HG03565 (cell line): ENCODE measurements around the gene ULBP2.
"Not testable (repeated sequence)": the region's sequence is repeated elsewhere in the genome, so short reads cannot be mapped to it uniquely, and the experiment has no call there.

Source experiments
- ATAC-seq: cut with Tn5 transposase; IDR thresholded peaks from one replicate; pipeline ENCODE4 v1.9.1; 2021; ENCODE audit warnings: mild to moderate bottlenecking, moderate library complexity; ENCODE audit not compliant: unreplicated experiment

ULBP2 gene

DNA sequence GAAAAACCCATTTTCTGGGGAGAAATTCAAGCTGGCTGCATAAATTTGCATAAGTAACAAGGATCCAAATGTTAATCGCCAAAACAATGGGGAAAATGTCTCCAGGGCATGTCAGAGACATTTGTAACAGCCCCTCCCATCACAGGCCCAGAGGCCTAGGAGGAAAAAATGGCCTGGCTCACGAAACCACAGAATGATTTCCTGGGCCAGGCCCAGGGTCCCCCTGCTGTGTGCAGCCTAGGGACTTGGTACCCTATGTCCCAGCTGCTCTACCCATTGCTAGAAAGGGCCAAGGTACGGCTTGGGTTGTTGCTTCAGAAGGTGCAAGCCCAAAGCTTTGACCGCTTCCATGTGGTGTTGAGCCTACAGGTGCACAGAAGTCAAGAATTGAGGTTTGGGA is 33.3 kb upstream of the ULBP2 start:
- ATAC-seq = not testable (repeated sequence)

DNA sequence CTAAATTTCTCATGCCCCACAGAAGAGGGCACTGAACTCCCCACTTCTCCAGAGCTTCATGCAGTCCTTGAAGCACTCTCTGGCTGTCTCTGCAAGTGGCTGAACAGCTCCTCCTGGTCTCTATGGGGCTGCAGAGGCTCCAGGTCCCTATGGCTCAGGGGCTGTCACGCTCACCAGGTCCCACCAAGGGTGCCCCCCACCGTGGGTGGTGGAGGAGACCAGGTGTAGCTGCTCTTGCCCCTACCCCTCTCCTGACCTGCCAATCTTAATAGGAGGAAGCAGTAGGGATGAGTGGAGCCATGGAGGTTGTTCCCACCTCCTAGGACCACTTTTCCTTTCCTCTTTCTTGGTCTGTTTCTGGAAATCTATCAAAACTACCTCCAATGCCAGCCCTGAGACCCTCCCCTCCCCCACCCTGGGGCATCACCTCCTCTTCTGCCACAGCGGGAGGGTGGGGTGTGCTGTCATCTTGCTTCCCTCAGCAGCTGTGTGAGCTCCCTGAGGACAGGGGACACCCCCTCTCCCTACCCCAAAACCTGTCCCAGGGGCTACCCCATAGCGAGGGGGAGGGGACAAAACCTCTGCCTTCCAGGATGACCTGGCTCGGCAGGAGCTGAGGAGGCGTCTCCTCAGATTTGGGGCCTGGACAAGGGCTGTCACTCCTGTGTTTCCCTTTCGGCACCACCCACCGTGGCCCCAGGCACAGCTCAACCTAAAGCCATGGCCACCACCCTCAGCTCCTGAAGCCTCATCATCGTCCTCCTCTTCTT is 31.9 kb upstream of the ULBP2 start:
- no peak for ATAC-seq

DNA sequence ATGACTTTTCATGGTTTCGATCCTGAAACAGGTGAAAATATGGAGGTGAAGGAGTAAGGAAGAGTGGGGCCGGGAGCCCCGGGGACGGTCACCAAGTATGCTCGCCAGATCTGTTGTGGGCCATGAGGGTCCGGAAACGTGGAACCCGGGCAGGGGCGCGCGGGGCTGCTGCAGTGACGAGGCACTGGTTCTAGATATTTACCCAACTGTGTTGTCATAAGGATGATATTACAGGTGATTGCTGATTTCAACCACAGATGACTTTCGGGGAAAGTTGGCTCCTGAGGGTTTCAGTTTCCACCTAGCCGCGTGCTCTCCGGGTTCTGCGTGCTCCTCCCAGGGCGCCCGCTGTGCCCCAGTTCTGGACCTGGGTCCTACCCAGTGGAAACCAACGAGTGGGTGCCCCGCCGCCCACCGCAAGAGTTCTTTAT is 31.1 kb upstream of the ULBP2 start:
- no peak for ATAC-seq

DNA sequence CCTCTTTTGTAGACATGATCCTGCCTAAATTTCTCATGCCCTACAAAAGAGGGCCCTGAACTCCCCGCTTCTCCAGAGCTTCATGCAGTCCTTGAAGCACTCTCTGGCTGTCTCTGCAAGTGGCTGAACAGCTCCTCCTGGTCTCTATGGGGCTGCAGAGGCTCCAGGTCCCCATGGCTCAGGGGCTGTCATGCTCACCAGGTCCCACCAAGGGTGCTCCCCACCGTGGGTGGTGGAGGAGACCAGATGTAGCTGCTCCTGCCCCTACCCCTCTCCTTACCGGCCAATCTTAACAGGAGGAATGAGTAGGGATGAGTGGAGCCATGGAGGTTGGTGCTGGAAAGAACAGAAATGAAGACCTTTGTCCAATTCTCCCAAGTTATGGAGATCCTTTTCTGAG is 29.1 kb upstream of the ULBP2 start:
- ATAC-seq = not testable (repeated sequence)

DNA sequence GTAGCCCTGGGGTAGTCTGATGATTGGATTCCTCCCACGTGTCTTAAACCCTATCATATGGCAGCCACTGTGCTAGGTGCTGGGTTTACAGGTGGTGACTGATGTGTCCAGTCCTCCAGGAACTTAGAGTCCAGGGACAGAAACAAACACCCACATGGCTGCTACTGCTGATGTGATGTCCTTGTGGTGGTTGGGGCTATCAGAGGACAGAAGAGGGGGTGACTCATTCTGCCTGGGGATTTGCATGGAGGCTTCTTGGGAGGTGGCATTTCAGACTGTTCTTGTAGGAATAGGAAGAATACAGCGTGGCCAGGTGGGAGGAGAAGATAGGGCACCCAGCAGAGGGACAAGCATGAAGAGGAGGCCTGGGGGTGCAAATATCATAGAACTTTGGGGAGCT is 28.7 kb upstream of the ULBP2 start:
- no peak for ATAC-seq

DNA sequence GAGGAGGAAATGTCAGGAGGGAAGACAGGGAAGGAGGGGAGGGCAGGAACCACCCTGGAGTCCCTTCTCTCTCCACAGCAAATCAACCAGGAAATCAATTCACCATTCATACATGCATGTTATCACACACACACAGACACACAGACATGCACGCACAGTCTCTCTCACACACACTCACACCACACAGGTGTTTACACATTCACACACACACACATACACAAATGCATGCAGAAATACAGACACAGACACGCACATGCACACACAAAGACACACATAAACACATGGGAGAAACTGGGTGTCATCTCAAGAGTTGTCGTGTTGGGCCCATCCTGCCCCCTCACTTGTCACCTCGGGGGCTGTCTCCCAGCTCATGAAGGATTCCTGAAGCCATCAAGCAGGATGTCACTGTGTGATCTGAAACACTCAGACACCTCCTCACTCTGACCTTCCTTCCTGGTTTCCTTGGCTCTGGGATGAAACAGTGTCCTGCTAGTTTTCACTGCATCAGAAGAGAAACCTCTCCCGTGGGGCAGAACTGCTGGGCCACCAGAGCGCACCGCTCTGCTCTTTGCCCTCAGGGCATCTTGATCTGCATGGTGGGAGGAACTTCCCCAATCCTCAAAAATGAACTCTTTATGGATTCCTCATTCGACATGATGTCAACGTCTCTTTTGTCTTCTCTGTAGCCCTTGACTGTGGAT is 28.1 kb upstream of the ULBP2 start:
- no peak for ATAC-seq

DNA sequence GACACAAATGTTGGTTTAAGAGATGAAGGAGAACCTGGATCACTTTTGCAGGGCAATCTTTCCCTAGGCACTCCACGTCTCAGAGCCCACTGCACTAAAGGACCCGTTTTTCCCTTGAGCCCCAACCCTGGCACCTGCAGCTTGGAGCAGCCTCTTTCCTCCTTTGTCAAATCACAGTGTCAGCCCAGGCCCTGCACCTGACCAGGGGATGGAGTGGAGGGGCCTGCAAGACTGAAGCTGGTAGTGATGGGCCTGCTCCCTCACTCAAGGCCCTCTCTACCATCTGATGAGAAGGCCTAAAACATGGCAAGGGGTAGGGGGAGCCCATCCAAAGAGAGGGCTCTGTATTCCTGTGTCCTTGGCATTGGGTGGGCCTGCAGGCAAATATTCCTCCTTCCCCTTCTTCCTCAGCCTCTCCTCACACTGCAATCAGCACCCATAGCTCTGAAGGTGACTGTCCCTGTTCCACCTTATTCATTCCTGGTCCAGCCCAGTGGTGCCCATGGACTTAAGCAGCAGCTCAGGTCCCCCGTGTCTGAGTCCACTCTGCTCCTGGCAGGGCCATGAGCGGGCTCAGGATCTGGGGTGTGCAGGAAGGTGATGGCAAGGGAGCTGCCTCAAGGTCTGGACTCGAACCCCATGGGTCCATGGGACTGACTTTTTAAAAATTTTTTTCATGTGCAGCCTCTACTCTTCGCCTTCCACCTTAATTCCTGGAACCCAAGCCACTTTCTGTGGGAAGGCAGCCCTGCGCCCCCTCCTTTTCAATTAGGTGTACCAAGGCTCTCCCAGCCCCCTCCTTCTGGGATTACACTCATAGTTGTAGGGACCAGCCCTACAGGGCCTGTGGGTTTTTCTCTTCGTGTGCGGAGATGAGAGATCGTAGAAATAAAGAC is 25.6 kb upstream of the ULBP2 start:
- ATAC-seq = no peak

DNA sequence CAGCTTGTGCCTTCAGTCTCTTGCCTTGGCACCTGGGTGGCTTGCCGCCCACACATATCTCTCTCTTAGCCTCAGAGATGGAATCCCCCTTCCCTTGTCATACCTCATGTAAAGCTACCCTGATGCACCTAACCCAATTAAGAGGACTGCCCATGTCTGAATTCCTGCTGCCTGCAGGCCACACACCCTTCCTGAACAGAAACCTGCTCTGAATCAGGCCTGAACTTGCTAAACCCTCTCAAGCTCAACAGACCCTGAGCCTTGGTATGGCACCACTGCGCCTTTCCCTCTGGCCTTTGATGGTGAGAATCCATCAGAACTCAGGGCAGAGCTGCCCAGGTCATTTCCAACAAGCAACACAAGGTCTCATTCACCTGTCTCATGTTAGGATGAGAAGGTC is 24.1 kb upstream of the ULBP2 start:
- no peak for ATAC-seq

DNA sequence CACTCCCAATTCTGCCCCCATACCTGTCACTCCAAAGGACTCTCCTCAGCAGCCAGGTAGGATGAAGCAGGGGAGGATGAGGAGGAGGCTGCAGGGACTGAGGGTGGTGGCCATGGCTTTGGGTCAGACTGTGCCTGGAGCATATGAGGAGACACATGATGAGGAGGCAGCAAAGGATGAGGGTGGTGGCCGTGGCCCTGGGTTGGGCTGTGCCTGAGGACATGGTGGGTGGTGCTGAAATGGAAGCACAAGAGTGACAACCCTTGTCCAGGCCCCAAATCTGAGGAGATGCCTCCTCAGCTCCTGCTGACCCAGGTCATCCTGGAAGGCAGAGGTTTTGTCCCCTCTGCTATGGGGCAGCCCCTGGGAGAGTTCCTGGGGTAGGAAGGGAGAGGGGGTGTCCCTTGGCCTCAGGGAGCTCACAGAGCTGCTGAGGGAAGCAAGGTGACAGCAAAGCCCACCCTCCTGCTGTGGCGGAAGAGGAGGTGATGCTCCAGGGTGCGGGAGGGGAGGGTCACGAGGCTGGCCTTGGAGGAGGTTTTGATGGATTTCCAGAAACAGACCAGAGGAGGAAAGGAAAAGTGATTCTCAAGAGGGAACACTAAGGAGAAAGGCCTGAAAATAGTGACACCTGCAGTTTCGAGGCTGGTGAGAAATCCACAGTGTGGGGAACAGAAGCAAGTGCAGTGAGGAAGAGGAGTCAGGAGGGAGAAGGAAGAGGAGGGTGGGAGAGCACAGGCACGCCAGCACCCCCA is 23.5 kb upstream of the ULBP2 start:
- no peak for ATAC-seq

DNA sequence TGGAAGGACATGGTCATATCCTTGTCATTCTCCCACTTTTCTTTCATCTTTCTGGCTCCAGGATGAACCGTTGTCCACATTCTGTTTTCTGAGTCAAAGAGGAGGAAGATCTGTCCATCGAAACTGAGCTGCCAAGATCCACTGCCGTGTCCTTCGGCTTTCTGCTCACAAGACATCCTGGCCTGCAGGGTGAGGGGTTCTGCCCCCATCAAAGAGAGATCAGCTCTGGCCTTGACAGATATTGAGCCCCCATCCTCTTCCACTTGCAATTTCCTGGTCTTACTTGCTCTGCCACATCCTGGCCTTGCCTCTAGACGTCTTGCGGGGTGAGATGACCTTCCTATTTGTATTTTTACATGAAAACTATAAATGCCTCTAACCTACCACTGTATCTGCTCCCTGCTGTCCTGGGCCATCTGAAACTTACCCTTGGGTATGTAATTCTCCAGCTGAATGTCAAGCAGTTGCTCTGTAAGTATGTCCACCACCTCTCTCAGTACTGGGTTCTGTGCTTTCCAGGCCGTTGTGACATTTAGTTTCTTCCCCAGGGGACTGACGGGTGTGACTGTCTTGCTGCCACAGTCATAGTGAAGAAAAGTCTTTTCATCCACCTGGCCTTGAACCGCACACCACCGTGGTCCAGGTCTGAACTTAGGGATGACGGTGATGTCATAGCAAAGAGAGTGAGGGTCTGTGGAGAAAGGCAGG is 22.5 kb upstream of the ULBP2 start:
- ATAC-seq = not testable (repeated sequence)

DNA sequence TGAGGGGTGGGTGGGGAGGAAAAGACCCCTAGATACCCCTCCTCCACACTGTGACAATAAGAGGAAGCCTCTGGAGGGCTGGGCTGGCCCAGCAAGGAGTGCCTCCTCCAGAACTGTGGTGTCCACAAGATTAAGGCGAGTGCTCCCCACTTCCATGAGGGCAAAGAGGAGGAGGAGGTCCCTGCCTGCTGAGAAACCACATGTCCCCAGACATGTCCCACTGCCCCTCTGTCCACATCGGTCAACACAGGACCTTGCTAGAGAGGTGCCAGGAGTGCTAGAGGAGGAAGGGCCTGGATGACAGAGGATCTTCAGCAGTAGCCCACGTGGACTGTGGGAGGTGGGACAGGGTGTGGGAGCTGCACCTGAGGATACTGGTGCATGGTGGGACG is 22.0 kb upstream of the ULBP2 start:
- no peak for ATAC-seq

DNA sequence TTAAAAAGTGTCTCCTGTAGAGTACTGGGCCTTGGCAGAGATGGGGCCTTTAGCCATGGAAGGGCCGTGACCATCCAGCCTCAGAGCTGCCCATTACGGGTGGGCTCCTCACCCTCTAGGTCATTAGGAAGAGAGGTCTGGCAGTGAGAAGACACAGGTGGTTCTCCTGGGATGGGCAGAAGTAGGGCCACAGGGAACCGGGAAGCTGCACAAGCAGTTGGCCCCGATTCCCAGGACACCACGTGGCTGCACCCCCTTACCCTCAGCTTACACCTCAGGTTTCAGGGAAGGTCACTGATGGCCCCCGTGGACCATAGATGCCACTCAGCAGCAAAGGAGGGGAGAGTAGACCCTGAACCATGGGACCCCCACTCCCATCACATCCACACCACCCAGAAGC is 20.5 kb upstream of the ULBP2 start:
- ATAC-seq = no peak

DNA sequence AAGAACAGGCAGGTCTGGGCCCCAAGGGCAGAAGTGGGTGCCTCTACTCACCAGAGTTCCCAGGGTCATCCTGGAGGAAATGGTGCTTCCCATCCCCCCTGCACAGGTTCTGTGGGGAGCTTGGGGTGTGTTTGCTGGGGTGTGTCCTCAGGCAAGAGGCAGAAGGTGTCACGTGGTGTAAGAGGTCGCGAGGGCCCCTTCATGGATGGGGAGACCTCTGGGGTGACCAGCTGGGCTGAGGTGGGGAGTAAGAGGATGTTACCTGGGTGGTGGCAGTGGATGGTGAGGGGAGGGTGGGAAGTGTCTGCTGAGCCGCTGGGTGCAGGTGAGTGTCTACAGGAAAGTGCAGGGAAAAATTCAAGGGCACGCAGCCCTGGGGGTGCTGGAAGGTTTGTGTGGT is 19.7 kb upstream of the ULBP2 start:
- not testable (repeated sequence) for ATAC-seq

DNA sequence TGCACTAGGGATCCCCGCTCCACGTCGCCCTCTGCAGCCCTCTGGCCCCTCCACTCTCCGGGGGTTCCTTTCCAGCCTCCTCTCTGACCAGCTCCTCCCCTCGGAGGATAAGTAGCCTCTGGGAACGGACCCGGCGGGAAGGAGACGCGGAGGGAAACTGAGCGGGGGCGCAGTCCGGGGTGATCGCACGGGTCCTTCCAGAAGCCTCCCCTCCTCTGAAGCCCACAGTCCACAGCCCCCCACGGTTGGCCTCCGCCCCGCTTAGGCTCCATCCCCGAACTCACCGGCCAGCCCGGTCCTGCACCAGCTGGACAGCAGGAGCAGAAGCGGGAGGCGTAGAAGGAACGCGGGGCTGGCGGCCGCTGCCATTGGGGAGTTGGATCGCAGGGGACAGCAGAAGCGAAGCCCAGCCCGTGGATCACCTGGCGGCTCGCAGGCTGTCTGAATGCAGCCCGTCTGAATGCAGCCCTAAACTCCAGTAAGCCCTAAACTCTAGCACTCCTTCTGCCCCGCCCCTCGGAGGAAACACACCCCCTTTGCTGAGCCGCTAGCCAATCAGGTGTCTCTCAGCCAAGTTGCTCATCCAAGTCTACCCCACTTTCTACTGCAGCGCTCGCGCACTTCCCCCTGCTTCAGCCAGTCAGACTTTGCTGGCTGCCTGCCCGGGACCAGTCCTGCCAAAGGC is 19.0 kb upstream of the ULBP2 start, which contains the start of gene RAET1G:
TSS of gene RAET1G (minus strand) at position 480 of the 685 bp plus-strand sequence. CDS start at position 369, 111 bp downstream.
- ATAC-seq = no peak

DNA sequence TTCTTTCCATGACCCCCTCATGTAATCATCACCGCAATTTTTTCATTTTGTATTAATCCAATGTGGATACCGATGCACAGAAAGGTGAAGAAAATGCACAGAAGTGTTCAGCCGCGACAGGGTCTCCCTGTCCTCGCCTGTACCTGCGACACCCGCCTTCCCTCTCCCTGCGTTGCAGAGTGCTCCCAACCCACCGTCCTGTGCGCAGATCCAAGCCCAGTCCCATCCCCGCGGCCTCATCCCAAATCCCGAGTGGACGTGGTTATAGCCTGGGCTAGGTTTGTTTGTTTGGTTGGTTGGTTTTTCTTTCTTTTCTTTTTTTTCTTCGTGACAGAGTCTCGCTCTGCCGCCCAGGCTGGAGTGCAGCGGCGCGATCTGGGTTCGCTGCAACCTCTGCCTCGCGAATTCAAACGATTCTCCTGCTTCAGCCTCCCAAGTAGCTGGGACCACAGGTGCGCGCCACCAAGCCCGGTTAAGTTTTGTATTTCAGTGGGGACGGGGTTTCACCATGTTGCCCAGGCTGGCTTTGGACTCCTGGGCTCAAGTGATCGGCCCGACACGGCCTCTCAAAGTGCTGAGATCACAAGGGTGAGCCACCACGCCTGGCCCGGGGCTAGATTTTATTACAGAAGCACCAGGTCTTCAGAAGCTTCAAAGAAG is 18.4 kb upstream of the ULBP2 start:
- no peak for ATAC-seq

DNA sequence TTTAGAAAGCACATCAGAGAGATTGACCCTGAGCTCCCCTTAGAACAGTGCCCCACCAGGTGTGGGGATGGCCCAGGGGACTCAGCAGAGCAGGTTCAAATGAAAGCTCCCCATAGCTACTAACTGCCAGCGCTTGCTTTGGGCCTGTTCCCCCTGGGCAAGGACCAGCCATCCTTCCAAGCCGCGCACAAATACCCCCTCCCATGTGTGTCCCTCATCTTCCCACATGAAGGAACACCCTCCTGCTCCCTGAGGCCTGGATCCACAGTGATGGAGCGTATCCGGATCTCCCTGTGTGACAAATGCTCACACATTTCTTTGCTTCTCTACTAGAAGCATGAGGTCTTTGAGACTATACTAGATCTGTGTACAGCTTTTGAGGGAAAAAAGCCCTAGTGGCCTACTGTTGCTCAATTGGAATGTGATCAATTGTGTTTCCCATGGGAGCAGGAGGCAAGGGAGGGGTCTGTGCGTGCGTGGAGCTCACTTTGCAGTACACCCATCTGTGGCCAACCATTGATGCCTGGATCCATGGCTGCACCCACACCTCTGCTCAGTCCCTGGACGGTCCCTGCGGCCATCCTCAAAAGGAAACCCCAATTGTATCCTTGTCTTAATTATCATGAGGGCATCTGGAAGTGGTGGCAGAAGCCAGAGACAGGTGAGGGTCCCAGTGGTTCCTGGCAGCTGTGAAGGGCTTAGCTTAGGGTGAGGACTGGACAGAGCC is 17.4 kb upstream of the ULBP2 start:
- no peak for ATAC-seq

DNA sequence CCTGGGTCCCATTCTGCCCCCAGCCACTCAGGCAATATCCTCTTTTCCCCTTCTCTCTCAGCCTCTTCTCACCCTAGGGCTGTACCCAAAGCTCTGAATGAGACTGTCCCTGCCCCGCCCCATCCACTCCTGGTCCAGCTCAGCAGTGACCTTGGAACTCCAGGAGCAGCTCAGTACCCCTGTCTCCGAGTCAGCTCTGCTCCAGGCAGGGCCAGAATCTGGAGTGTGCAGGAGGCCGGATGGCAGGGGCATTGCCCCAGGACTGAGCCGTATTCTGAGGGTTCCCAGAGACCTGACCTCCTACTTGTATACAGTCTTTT is 16.9 kb upstream of the ULBP2 start:
- ATAC-seq = no peak

DNA sequence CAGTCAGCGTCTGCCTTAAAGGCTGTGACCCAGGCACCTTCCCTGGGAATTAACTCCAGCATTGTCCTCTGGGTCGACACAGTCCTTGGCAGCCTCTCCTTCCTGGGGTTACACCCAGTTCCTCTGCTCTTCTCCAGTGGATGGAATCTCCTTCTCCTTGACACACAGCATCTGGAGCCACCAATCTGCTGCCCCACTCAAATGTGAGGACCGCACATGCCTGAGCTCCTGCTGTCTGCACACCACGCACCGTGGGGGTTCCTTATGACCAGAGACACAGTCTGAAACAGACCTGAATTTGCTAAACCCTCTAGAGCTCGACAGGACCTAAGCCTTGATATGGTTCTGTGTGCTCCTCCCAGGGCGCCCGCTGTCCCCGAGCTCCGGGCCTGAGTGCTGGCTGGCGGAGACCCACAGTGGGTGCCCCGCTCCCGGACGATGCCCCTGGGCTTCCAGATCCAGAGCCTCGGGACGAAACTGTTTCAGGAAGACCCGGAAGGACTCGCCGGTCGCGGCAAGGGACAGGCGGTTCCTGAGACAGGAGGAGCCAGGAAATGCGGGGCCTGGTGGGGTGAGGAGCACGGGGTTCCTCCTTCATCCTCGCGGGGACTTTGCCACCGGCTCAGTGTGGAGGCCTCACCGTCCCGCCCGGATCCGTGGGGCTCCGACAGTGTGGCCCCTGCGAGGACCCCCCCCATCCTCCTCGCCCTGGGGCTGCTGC is 16.4 kb upstream of the ULBP2 start:
- ATAC-seq = no peak
